HG03342 (cell line): ENCODE data around the gene SACS.
"Not testable (repeated sequence)": the region's sequence is repeated elsewhere in the genome, so short reads cannot be mapped to it uniquely, and the experiment has no call there.

ENCODE experiments used
- ATAC-seq: cut with Tn5 transposase; IDR thresholded peaks from one replicate; pipeline ENCODE4 v1.9.1; 2021; ENCODE audit warnings: mild to moderate bottlenecking, moderate library complexity; ENCODE audit not compliant: unreplicated experiment

The SACS gene

DNA sequence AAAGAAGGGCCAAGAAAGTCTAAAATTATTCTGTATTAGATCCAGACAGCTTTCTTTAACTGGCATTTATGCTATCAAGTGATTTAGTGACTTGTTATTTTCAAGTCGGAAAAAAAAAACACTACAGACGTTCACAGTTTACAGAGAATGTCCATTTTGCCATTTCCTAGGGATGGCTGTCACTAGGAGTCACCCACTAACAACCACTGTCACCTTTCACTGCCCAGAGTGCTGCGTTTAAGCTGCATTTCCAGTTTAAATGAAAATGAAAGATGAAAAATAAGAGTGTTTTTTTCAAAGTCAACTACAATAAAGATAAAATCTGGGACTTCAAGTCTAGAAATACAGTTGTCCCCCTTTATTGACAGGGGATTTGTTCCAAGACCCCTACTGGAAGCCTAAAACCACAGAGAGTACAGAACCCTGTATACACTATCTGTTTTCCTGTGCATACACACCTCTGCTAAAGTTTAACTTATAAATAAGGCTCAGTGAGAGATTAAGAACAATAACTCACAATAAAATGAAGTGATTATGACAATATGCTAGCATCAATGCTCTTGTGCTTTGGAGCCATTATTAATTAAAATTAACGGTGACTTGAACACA lies 112.5 kb downstream of the SACS start:
- peak; percentile 20 for ATAC-seq

DNA sequence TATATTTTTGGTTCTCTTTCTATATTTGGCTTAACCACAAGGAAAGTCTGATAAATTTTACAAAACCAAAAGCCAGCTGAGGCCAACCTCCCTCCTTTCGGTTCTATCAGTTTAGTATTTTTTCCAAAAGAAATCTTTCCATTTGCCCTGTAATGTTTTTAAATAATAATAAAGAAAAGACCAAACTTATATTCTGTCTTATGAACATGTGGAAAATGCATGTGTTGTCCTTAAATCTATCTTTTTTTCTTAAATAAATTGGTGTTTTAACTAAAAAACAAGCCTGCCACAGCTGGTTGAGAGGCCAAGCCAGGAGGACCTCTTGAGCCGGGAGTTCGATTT lies 113.6 kb downstream of the SACS start:
- ATAC-seq: no peak

DNA sequence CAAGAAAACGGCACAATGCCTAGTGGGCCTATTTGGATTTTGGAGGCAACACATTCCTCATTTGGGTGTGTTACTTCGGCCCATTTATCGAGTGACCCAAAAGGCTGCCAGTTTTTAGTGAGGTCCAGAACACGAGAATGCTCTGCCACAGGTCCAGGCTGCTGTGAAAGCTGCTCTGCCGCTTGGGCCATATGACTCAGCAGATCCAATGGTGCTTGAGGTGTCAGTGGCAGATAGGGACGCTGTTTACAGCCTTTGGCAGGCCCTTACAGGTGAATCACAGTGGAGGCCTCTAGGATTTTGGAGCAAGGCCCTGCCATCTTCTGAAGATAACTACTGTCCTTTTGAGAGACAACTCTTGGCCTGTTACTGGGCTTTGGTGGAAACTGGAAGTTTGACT lies 118.7 kb downstream of the SACS start:
- ATAC-seq: not testable (repeated sequence)

DNA sequence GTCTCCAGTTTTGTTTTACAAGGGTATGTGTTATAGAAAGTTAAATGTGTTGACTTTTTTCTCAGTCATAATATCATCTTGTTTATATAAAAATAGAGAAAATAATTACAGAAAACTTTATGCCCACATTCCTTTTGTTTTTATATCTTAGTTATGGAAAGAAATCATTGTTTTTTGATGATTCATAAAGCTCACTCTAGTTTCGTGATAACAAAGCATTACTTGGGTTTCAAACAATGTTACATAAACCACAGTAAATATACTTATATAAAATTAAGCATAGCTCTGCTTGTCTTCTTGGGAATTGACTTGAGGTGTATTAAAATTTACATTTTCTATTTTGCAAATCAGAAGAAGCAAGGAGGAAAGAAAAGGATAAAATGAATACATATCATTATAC lies 140.9 kb downstream of the SACS start:
- no peak for ATAC-seq

DNA sequence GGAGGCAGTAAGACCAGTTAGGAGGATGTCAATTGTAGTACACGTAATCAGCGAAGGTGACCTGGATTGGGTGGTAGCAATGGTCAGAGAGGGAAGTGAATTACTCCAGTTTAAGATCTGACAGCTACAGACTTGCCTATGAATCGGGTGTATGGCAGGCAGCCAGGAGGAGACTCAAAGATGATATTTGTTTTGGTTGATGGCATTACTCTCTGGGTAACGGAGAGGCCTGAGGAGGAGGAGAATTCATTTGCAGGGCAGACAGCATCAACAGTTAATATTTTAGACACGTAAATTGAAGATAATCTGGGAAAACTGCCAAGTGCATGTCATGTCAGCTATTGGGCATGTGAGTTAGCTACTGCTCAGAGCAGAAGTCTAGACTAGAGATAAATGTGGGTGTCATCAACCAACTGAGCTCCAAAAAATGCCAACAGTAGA lies 143.6 kb downstream of the SACS start:
- no peak for ATAC-seq

DNA sequence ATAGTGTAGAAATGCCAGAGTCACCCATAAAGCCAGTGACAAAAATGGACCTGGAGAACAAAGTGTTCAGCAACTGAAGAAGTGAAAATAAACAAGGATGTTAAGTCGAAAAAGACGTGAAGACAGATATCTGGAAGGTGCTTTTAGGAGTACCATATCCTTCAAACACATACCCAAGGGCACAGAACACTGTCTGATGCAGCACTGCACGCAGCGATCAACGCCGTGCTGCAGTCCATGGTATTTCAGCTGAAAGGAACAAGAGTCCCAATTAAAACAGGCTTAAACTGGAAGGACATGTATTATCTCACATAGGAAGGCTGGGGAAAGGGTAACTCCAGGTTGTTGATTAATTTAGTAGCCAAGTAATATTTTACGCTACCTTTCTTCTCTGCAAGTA lies 144.5 kb downstream of the SACS start:
- ATAC-seq: no peak

DNA sequence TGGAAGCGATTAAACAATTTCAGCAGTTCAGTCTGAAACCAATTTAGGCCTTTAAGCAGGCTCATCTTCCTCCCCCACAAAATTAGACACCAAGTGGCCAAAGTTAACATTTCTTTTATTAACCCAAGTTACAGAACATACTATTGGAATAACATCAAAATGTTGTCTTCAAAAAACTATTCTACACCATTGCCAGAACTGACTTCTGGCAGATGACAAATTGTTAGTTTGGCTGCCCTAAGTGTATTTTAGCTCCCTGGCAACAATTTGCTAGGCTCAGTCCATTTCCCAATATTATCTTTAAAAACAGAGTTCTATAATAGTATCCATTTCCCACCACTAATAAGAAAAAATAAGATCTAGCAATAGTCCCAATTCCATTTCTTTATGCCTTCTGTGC lies 144.9 kb downstream of the SACS start:
- no peak for ATAC-seq

DNA sequence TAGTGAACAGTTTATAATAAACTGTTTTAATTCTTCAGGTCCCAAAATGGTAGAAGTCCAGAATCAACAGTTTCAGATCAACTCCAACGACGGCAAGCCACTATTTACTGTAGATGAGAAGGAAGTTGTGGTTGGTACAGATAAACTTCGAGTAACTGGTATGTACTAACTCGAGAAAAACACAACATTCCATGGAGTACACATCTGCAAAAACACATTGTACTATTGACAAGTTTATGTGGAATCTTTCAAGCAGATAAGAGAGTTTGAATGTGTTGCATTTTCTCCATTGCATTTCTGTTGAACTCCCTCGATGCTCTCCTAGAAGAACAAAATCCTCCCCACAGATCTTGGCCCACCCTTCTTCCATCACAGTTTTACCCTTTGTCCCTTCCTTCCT lies 154.2 kb downstream of the SACS start:
- no peak for ATAC-seq
